WI38 (cell line): ENCODE measurements around the gene ADAMTS5.

Source experiments
- H3K4me3 ChIP-seq: 2 replicates; pipeline ENCODE4 v1.5.1; 2011; ENCODE audit warnings: low read depth, mild to moderate bottlenecking, control low read depth, low read length
- CTCF ChIP-seq: IDR thresholded peaks from 2 replicates; pipeline ENCODE4 v1.5.1; 2012; ENCODE audit warnings: low read depth, mild to moderate bottlenecking, control low read depth, low read length

Gene ADAMTS5

GRCh38 chr21:26961698-26962097, 5.2 kb downstream of the ADAMTS5 start:
- no peak for TF ChIP-seq CTCF
- no peak overlapping the region for H3K4me3 ChIP-seq

GRCh38 chr21:26958788-26959187, 8.1 kb downstream of the ADAMTS5 start:
- no peak overlapping the region for H3K4me3 ChIP-seq
- no peak for TF ChIP-seq CTCF

GRCh38 chr21:26956813-26957212, 10.1 kb downstream of the ADAMTS5 start:
- H3K4me3 ChIP-seq = no peak overlapping the region
- no peak for TF ChIP-seq CTCF

GRCh38 chr21:26956216-26956615, 10.7 kb downstream of the ADAMTS5 start:
- no peak overlapping the region for H3K4me3 ChIP-seq
- no peak for TF ChIP-seq CTCF

GRCh38 chr21:26954662-26955121, 12.2 kb downstream of the ADAMTS5 start:
- H3K4me3 ChIP-seq = no peak overlapping the region
- no peak for TF ChIP-seq CTCF

- H3K4me3 ChIP-seq = no peak overlapping the region
- TF ChIP-seq CTCF = no peak
Observed at GRCh38 chr21:26952374-26953066, 14.4 kb downstream of the ADAMTS5 start.

GRCh38 chr21:26949830-26950229, 17.1 kb downstream of the ADAMTS5 start:
- no peak for TF ChIP-seq CTCF
- no peak overlapping the region for H3K4me3 ChIP-seq
